Immature natural killer cell (primary cell): Measurements from ENCODE around the gene VAC14. TPM values are rescaled to one million over a fixed set of nuclear protein-coding genes. Genes with fewer than 3 reads are reported as not detected.
A peak's percentile ranks its signal among the peaks of the same experiment; 100 is the strongest.
"Not testable (repeated sequence)": the region's sequence is repeated elsewhere in the genome, so short reads cannot be mapped to it uniquely, and the experiment has no call there.

Source experiments
- DNase-seq, 3 donors: peaks; one replicate each; pipeline ENCODE4 v3.0.0; 2022; ENCODE audit warnings: mixed read lengths in 1 of 3
- H3K27ac Mint-ChIP-seq, 6 donors: one replicate each; pipeline ENCODE4 v1.8.0; 2020; ENCODE audit warnings: mixed read lengths in 6 of 6, mild to moderate bottlenecking in 5 of 6, inconsistent platforms in 4 of 6, moderate library complexity in 3 of 6
- H3K27me3 Mint-ChIP-seq, 3 donors: one replicate each; pipeline ENCODE4 v1.8.0; 2020 to 2021; ENCODE audit warnings: low read depth in 3 of 3, mild to moderate bottlenecking in 3 of 3, mixed read lengths in 3 of 3, moderate library complexity in 3 of 3, inconsistent platforms in 1 of 3
- H3K36me3 Mint-ChIP-seq, 3 donors: one replicate each; pipeline ENCODE4 v1.8.0; 2020; ENCODE audit warnings: mixed read lengths in 3 of 3, inconsistent platforms in 2 of 3, mild to moderate bottlenecking in 2 of 3
- H3K4me1 Mint-ChIP-seq, 2 donors: one replicate each; pipeline ENCODE4 v1.8.0; 2020; ENCODE audit warnings: inconsistent platforms in 2 of 2, mild to moderate bottlenecking in 2 of 2, mixed read lengths in 2 of 2, moderate library complexity in 1 of 2
- H3K4me3 Mint-ChIP-seq, 5 donors: one replicate each; pipeline ENCODE4 v1.8.0; 2020; ENCODE audit warnings: mild to moderate bottlenecking in 5 of 5, mixed read lengths in 5 of 5, inconsistent platforms in 3 of 5, moderate library complexity in 3 of 5
- H3K9me3 Mint-ChIP-seq, 6 donors: one replicate each; pipeline ENCODE4 v1.8.0; 2020; ENCODE audit warnings: mild to moderate bottlenecking in 6 of 6, mixed read lengths in 6 of 6, inconsistent platforms in 4 of 6, moderate library complexity in 3 of 6
- polyA plus RNA-seq, 3 donors: library from polyadenylated mRNA; unstranded; fragments of 300-500 nt; fragmentation: Illumina TruSeq; gene quantifications; one replicate each; pipeline ENCODE4 v1.2.3, GENCODE V29; 2021

VAC14 gene
- polyA plus RNA-seq, 3 donors from 2014 or later, result 19.1 to 42.2 (median 28.1) TPM

- DNase-seq, result peak; percentile 60 to 74 (median 63)
- H3K4me1 Mint-ChIP-seq, result peaks cover 4 to 7% of the 10 kb centered on the region in 2 donors
- peak overlapping the region in 2 of 6 donors; percentile 4 to 80 for H3K27ac Mint-ChIP-seq
- peak overlapping the region in 4 of 5 donors; percentile 21 to 71 (median 62) for H3K4me3 Mint-ChIP-seq
- H3K9me3 Mint-ChIP-seq, result no peaks in the 10 kb centered on the region
- peaks cover 0 to 2% (median 0%) of the 10 kb centered on the region in 3 donors for H3K27me3 Mint-ChIP-seq
- H3K36me3 Mint-ChIP-seq, result no peaks in the 10 kb centered on the region
Measured at GRCh38 chr16:70653809-70654771, 146.9 kb downstream of the VAC14 start.

DNA sequence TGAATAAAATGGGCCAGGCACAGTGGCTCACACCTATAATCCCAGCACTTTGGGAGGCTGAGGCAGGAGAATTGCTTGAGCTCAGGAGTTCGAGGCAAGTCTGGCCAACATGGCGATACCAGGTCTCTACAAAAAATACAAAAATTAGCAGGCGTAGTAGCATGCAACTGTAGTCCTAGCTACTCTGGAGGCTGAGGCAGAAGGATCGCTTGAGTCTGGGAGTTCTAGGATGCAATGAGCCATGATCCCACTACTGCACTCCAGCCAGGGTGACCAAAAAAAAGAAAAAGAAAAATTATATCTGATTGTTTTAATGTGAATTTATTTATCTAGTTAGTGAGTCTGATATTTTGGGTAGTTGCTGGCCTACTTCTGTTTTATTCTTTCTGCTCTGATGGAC is 147.6 kb downstream of the VAC14 start:
- Mint-ChIP-seq H3K9me3 (no peaks in the 10 kb centered on the region), H3K27me3 (peaks cover 0 to 2% (median 0%) of the 10 kb centered on the region in 3 donors), H3K4me3 (no peak overlapping the region), H3K36me3 (no peaks in the 10 kb centered on the region), H3K4me1 (peaks cover 4 to 7% of the 10 kb centered on the region in 2 donors), H3K27ac (peak overlapping the region in 2 of 6 donors; percentile 4 to 80)
- no peak for DNase-seq

DNA sequence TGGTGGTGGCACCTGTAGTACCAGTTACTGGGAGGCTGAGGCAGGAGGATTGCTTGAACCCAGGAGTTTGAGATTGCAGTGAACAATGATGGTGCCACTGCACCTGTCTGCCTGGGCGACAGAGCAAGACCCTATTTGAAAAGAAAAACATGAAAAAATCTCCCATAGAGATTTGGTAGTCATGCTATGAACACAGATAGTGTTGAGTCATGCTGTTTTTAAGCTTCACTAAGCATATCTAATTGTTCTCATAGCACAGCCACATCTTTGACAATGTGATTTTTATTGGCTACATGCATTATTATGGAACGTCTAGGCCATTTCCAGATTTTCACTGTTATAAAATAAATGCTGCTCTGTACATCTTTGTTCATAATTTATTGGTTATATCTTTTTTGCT is 148.6 kb downstream of the VAC14 start:
- no peaks in the 10 kb centered on the region for H3K36me3 Mint-ChIP-seq
- H3K4me1 Mint-ChIP-seq, result peaks cover 4 to 7% of the 10 kb centered on the region in 2 donors
- H3K9me3 Mint-ChIP-seq, result no peaks in the 10 kb centered on the region
- H3K27ac Mint-ChIP-seq, result no peak overlapping the region
- H3K27me3 Mint-ChIP-seq, result peaks cover 0 to 2% (median 1%) of the 10 kb centered on the region in 3 donors
- no peak overlapping the region for H3K4me3 Mint-ChIP-seq
- no peak for DNase-seq

DNA sequence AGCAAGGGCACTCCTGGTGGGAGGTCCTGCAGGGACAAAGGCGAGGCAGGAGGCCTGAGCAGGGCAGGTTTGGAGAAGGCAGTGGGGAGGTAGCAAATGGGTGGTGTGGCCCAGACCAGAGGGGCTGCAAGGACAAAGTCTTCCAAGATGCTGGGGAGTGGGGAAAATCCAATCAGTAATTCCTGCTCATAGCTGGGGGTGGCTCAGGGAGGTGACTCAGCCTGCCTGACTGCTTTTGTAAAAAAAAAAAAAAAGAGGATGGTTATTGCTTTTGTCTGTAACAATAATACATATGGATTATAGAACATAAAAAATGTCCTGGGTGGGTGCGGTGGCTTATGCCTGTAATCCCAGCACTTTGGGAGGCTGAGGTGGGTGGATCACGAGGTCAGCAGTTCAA is 149.4 kb downstream of the VAC14 start:
- H3K27me3 Mint-ChIP-seq, result peaks cover 0 to 2% (median 1%) of the 10 kb centered on the region in 3 donors
- peaks cover 4 to 7% of the 10 kb centered on the region in 2 donors for H3K4me1 Mint-ChIP-seq
- H3K36me3 Mint-ChIP-seq, result no peaks in the 10 kb centered on the region
- peak overlapping the region in 1 of 6 donors; percentile 1 for H3K27ac Mint-ChIP-seq
- no peaks in the 10 kb centered on the region for H3K9me3 Mint-ChIP-seq
- DNase-seq, result no peak
- H3K4me3 Mint-ChIP-seq, result no peak overlapping the region

GRCh38 chr16:70650216-70650615 is 150.7 kb downstream of the VAC14 start:
- no peaks in the 10 kb centered on the region for H3K9me3 Mint-ChIP-seq
- H3K36me3 Mint-ChIP-seq, result no peaks in the 10 kb centered on the region
- H3K4me3 Mint-ChIP-seq, result no peak overlapping the region
- no peak overlapping the region for H3K27ac Mint-ChIP-seq
- peaks cover 4 to 7% of the 10 kb centered on the region in 2 donors for H3K4me1 Mint-ChIP-seq
- H3K27me3 Mint-ChIP-seq, result peaks cover 1 to 2% (median 2%) of the 10 kb centered on the region in 3 donors
- DNase-seq, result no peak

DNA sequence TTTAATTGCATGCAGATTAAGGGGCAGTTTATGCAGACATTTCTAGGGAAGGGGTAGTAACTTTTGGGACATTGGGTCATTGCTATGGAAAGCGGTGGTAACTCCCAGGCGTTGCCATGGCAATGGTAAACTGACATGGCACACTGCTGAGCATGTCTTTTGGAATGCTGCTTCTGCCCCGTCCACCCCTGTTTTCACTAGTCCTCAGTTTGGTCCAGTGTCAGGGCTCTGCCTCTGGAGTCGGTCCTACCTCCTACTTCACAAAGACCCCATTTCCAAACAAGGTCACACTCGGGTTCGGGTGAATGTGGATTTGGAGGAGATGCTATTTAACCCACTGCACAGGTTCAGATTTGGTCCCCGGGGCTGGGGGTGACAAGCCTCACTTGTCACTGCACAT is 151.7 kb downstream of the VAC14 start:
- H3K27me3 Mint-ChIP-seq, result peaks cover 2 to 3% (median 3%) of the 10 kb centered on the region in 3 donors
- no peak overlapping the region for H3K27ac Mint-ChIP-seq
- H3K4me3 Mint-ChIP-seq, result no peak overlapping the region
- no peaks in the 10 kb centered on the region for H3K36me3 Mint-ChIP-seq
- DNase-seq, result no peak
- H3K4me1 Mint-ChIP-seq, result peaks cover 4 to 7% of the 10 kb centered on the region in 2 donors
- no peaks in the 10 kb centered on the region for H3K9me3 Mint-ChIP-seq

- Mint-ChIP-seq H3K4me3 (no peak overlapping the region), H3K27ac (no peak overlapping the region), H3K36me3 (no peaks in the 10 kb centered on the region), H3K27me3 (peaks cover 3% of the 10 kb centered on the region in 3 donors), H3K9me3 (no peaks in the 10 kb centered on the region), H3K4me1 (peaks cover 0 to 2% of the 10 kb centered on the region in 2 donors)
- DNase-seq, result no peak
Measured at GRCh38 chr16:70648606-70649005, 152.4 kb downstream of the VAC14 start.

GRCh38 chr16:70647441-70648359 is 153.3 kb downstream of the VAC14 start:
- no peak overlapping the region for H3K4me3 Mint-ChIP-seq
- H3K9me3 Mint-ChIP-seq, result no peaks in the 10 kb centered on the region
- no peaks in the 10 kb centered on the region for H3K4me1 Mint-ChIP-seq
- H3K36me3 Mint-ChIP-seq, result no peaks in the 10 kb centered on the region
- no peak for DNase-seq
- no peak overlapping the region for H3K27ac Mint-ChIP-seq
- peaks cover 2 to 4% (median 3%) of the 10 kb centered on the region in 3 donors for H3K27me3 Mint-ChIP-seq

GRCh38 chr16:70646260-70647241 is 154.4 kb downstream of the VAC14 start, which contains the start of gene IL34:
IL34 (plus strand) TSS chr16:70646559; CDS start chr16:70646948, 389 bp downstream.
- Mint-ChIP-seq H3K9me3 (no peaks in the 10 kb centered on the region), H3K4me3 (no peak within 1 kb of the TSS), H3K4me1 (no peaks in the 10 kb centered on the region), H3K27me3 (peaks cover 3 to 8% (median 5%) of the 10 kb centered on the region in 3 donors), H3K27ac (no peak within 1 kb of the TSS), H3K36me3 (no peaks in the 10 kb centered on the region)
- no peak for DNase-seq

DNA sequence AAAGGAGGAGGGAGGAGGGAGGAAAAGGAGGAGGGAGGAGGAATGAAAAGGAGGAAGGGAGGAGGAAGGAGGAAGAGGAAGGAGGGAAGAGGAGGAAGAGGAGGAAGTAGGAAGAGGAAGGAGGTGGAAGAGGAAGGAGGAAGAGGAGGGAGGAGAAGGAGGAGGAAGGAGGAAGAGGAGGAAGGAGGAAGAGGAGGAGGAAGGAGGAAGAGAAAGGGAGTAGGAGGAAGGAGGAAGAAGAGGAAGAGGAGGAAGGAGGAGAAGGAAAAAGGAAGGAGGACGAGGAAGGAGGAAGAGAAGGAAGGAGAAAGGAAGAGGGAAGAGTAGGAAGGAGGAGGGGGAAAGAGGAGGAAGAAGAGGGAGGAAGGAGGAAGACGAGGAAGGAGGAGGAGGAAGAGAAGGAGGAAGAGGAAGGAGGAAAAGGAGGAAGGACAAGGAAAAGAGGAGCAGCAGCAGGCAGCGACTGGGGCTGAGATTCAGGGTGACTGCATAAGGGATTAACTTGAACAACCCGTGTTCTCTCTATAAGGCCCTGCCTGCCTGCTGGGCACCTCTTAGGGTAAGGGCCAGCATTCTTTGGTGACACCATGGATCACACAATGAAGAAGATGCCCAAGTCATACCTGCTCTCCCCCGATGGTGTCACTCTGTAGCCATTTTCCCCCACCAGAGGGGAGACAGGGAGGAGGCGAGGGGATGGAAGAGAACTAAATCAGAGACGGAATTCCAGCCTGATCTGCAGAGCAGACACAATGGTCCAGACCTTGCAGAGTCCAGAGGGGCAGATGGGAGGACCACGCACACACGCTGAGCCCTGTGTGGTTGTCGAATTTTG is 156.0 kb downstream of the VAC14 start:
- no peak for DNase-seq
- H3K4me1 Mint-ChIP-seq, result no peaks in the 10 kb centered on the region
- no peaks in the 10 kb centered on the region for H3K36me3 Mint-ChIP-seq
- no peak overlapping the region for H3K4me3 Mint-ChIP-seq
- peaks cover 4 to 8% (median 5%) of the 10 kb centered on the region in 3 donors for H3K27me3 Mint-ChIP-seq
- H3K27ac Mint-ChIP-seq, result no peak overlapping the region
- H3K9me3 Mint-ChIP-seq, result no peaks in the 10 kb centered on the region

DNA sequence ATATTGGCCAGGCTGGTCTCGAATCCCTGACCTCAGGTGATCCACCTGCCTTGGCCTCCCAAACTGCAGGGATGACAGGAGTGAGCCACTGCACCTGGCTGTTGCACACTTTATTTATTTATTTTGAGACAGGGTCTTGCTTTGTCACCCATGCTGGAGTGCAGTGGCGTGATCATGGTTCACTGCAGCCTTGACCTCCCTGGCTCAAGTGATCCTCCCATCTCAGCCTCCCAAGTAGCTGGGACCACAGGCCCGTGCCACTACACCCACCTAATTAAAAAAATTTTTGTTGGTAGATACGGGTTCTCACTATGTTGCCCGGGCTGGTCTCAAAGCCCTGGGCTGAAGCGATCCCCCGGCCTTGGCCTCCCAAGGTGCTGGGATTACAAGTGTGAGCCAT is 157.7 kb downstream of the VAC14 start:
- not testable (repeated sequence) for DNase-seq, H3K9me3 Mint-ChIP-seq, H3K27ac Mint-ChIP-seq, H3K4me1 Mint-ChIP-seq, H3K4me3 Mint-ChIP-seq, H3K36me3 Mint-ChIP-seq
- H3K27me3 Mint-ChIP-seq, result peaks cover 4 to 13% (median 5%) of the 10 kb centered on the region in 3 donors

GRCh38 chr16:70642633-70643032 is 158.3 kb downstream of the VAC14 start:
- Mint-ChIP-seq H3K27ac (no peak overlapping the region), H3K36me3 (no peaks in the 10 kb centered on the region), H3K9me3 (no peaks in the 10 kb centered on the region), H3K27me3 (peaks cover 3 to 13% (median 5%) of the 10 kb centered on the region in 3 donors), H3K4me1 (no peaks in the 10 kb centered on the region), H3K4me3 (no peak overlapping the region)
- no peak for DNase-seq
